GM12864 (cell line): ENCODE measurements around the gene TRERF1.

Source experiments
- DNase-seq: peaks from one replicate; pipeline ENCODE4 v3.0.0-alpha.2; 2011; ENCODE audit warnings: low read depth
- H3K4me3 ChIP-seq: 2 replicates; pipeline ENCODE4 v1.5.1; 2011; ENCODE audit warnings: mild to moderate bottlenecking, low read depth, low read length, control low read depth
- CTCF ChIP-seq: IDR thresholded peaks from 2 replicates; pipeline ENCODE4 v1.5.1; 2011; ENCODE audit warnings: low read depth, mild to moderate bottlenecking, moderate library complexity, low read length, control low read depth, inconsistent platforms; ENCODE audit errors: missing control alignments

Gene TRERF1

GRCh38 chr6:42250274-42250931 is 201.3 kb downstream of the TRERF1 start:
- TF ChIP-seq CTCF: no peak
- H3K4me3 ChIP-seq: no peak overlapping the region
- no peak for DNase-seq

DNA sequence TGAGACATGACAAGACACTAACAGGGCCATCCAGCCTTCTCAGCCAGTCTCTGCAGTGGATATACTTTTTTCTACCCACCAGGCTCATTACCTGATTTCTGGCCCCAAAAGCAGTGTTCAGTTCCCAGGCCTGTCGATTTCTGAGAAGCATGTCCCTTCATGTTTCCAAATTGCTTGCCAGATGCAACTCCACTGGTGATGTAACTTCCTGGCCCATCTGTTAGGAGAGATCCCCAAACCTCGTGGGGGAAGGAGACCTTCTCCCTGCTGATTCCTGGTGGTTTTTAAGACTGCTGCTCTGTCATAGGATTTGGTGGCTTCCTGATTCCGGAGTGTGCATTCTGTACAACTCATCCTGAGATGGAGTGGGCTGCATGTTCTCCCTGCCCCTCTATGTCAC is 202.4 kb downstream of the TRERF1 start:
- H3K4me3 ChIP-seq: no peak overlapping the region
- no peak for TF ChIP-seq CTCF
- DNase-seq: no peak

GRCh38 chr6:42243046-42243445 is 208.7 kb downstream of the TRERF1 start:
- no peak overlapping the region for H3K4me3 ChIP-seq
- DNase-seq: no peak
- no peak for TF ChIP-seq CTCF

DNA sequence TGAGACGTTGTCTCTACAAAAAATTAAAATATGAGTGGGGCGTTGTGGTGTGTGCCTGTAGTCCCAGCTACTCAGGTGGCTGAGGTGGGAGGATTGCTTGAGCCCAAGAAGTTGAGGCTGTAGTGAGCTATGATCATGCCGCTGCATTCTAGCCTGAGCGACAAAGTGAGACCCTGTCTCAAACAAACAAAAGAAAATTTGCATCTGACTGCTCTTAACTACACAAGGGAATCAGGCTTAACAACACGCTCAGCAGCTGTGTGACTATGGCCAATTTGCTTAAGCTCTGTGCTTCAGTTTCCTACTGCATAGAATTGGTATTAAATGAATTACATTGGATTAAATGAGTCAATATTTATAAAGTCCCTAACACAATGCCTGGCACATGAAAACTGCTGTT is 209.8 kb downstream of the TRERF1 start:
- TF ChIP-seq CTCF: no peak
- no peak overlapping the region for H3K4me3 ChIP-seq
- no peak for DNase-seq

- TF ChIP-seq CTCF: no peak
- no peak overlapping the region for H3K4me3 ChIP-seq
- no peak for DNase-seq
Measured at GRCh38 chr6:42239736-42240375, 211.9 kb downstream of the TRERF1 start.

DNA sequence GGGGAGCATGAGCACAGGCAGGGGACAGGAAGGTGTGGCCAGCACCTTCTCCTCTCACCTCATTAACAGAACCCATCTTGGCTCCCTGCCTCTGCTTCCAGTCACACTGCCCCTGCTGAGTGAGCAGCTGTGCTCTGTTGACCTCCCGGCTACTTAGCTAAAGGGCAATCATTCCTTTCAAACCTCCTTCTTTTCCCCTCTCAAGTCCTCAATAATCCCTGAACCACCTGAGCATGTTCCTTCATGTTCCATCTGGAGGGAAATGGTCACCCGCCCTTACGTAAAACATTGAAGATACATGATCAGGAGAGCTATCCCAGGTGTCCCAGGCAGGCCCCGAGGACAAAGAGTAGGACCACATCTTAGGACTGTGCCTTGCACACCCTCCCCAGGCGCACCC is 212.4 kb downstream of the TRERF1 start:
- TF ChIP-seq CTCF: no peak
- H3K4me3 ChIP-seq: no peak overlapping the region
- no peak for DNase-seq

DNA sequence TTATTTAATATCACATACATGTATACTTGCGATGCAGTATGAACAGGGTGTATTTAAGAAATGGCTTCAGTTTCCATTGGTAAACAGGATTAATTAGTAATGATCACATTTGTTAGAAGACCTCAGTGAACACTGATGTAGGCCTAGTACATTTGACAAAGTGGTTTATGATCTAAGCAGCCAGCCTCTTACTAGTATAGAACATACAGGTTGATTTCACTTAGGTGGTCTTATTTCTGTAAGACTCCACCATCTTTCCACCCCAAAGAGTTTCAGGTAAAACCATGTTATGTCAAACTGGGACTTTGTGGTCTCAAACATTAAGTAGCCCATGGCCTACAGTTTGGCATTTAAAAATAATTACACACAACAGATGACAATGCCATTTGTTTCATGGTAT is 213.9 kb downstream of the TRERF1 start:
- no peak for DNase-seq
- no peak for TF ChIP-seq CTCF
- H3K4me3 ChIP-seq: no peak overlapping the region
